ENCODE measurements around the gene MRPL34. TPM values are rescaled to one million over a fixed set of nuclear protein-coding genes. Genes with fewer than 3 reads are reported as not detected.
A peak's percentile ranks its signal among the peaks of the same experiment; 100 is the strongest.
"Not testable (repeated sequence)": the region's sequence is repeated elsewhere in the genome, so short reads cannot be mapped to it uniquely, and the experiment has no call there.

The MRPL34 gene
- total RNA-seq: 91.0 and 103 TPM in 2 replicates

DNA sequence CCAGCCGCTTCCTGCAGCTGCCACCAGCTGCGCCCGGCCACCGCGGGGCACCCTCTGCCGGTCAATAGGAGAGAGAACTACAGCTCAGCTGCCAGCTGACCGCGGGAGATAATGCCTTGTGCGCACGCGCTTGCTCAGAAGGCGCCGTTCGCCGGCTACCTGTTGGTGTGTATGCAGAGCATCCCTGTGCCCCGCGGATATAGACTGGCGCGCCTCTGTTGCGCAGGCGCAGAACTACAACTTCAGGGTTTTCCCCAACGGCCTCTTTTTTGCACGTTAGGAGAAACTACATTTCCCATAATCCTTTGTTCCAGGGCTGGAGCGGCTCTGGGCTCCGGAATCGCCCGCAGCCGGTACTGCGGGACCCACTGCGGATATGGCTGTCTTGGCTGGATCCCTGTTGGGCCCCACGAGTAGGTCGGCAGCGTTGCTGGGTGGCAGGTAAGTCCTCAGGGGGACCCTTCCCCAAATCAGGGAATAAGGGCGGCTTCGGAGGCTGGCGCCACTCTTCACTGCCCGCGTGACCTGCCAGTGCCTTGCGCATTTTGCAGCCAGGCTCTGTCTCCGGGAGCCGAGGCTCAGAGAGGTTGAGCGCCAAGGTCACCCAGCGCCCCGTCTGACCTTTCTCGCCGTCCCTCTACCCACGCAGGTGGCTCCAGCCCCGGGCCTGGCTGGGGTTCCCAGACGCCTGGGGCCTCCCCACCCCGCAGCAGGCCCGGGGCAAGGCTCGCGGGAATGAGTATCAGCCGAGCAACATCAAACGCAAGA lies at the start of gene MRPL34:
Gene MRPL34 (plus strand): TSS at position 356 of the 768 bp plus-strand sequence. CDS start 21 bp downstream, at position 377.
- DNase-seq (ENCODE audit: extremely low read depth, low read depth, low spot score): peak; percentile 87

DNA sequence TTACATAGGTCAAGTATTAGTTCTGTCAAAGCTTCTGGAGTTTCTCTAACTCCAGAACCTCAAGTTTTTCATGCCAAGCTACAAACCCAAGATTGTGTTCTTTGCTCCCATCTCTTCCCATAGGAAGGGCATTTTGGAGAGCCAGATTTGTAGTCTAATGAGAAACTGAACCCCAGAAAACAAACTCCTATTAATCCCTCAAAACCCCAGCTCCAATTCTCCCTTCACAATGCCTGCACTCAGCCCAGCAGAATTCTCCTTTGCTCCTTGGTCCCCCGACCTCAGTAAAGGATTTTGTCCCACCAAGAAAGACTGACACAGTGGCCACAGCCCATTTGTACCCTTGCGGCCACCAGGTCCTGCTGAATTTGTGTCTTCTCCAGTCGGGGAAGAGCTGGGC lies 49.5 kb upstream of the MRPL34 start:
- no peak for DNase-seq (ENCODE audit: extremely low read depth, low read depth, low spot score)

DNA sequence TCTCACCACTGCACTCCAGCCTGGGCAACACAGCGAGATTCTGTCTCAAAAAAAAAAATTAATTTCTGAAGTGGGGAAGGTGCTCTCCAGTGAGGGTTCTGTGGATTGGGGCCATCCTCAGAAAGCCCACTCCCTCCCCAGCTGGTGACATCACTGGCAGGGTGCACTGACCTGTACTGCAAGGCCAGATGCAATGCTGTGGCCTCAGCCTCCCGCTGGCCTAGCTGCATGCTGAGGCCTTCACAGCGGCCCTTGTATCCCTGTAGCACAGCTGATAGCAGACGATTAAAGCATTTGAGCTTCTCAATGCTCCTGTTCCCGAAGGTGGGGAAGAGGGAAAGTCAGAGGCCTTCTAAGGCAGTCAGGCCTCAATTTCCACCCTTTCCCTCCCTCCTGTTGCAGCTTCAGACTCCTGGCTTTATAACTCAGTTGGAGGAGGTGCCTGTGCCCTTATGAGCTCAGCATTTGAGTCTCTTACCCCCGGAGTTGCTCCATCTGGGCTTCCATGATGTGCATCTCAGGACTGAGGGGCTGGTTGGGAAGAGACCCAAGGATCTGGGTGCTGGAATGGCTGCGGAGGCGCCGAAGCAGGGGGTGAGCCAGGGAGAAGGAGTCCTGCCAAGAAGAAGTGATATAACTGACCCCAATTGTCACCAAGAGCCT lies 46.4 kb upstream of the MRPL34 start:
- DNase-seq (ENCODE audit: extremely low read depth, low read depth, low spot score): no peak

DNA sequence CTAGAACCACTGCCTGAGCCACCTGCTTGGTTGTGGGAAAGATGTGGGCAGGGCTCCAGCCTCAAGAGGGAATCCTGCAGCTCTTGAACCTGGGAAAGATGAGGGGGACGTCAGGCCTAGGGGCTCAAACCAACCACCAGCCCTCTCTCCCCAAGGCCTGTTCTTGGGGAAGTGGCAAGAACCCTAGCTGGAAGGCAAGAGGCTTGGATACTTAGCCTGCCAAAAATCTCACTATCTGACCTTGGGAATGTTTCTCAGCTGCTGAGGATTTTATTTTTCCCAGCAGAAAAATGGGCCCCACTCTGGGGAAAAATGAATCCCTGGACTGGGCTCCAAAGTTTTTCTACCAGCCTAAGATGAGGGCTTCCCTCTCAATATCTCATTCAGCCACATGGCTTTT lies 45.7 kb upstream of the MRPL34 start:
- DNase-seq (ENCODE audit: extremely low read depth, low read depth, low spot score): no peak

DNA sequence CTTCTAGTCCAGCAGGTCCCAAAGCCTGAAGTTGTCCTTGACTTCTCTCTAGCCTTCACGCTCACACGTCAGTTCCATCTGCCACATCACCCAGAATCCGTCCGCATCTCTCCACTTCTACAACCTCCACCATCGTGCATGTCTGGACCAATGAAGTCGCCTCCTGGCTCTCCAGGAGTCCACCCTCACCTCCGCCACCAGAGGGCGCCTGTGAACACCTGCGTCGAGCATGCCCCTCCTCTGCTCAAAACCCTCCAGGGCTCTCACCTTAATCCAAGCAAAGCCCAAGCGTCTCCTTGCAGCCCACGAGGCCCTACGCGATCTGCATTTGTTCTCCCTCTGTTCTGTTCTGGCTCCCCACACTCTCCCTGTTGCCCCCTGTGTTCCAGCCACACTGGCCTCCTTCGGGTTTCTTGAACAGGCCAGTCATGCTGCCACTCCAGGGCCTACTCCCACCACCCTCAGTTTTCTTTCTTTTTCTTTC lies 44.8 kb upstream of the MRPL34 start:
- no peak for DNase-seq (ENCODE audit: extremely low read depth, low read depth, low spot score)

DNA sequence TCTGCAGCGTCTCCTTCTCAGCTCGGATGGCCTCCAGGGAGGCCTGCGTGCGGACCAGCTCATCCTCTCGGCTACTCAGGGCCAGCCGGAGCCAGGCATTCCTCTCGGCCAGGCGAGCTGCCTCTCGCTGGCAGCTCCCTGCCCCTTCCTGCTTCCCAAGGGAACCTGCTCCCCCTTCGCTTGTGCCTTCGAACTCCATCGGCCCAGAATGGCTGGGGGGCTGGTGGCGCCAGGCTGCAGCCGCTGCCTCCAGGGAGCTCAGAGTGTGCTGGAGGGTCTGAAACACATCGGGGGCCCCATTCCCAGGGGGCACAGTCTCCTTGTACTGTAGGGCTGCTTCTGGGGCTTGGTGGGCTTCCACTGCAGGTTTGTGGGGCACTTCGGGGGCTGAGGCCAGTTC lies 43.1 kb upstream of the MRPL34 start:
- DNase-seq (ENCODE audit: extremely low read depth, low read depth, low spot score): no peak

DNA sequence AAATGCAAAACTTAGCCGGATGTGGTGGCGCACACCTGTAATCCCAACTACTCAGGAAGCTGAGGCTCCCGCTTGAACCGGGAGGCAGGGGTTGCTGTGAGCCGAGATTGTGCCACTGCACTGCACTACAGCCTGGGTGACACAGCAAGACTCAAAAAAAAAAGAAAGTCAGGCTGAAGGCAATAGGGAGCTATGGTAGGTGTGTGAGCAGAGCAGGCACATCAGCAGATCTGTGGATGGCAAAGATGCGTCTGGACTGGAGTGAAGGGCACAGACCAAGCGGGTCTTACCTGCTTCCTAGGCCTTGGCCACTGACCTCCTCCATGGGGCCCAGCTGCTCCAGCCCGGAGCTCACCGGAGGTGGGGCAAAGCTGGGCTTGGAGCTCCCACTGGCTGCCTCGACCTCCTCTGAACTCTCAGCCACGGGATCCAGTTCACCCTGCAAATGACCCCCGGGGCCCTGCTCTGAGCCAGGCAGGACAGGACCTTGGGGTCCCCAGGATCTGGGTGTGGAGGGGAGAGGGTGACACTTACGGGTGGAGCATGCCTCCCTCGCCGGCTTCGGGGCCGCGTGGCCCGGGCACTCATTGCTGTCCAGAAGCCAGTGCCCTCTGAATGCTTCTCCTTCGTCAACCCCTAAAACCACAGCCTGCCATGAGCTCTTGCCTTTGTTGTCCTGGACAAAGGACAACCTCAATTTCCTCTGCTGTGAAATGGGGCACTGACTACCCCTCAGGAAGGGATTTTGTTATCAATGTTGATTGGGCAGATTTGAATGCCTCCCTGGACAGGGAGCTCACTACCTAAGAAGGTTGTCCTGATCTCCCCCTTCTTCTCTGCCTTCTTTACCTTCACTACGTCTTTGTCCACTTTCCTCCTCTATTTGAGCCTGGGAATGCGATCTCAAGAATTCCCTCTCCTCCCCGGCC lies 41.7 kb upstream of the MRPL34 start:
- DNase-seq (ENCODE audit: extremely low read depth, low read depth, low spot score): no peak

DNA sequence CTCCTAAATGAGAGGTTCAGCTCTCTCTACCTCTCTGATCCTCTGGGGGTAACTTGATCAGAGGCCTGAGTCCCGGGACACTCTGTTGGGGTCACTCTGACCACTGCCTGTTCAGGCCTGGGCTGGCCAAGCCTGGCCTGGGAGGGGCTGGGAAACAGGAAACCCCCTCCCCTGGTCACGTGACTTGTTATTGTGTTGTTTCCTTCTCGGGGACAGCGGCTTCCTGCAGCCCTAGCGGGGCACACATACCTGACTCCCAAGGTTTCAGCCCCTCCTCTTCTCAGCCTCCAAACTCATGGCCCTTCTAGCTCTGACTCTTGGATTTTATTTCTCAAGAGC lies 41.1 kb upstream of the MRPL34 start, which contains the start of gene USHBP1:
Gene USHBP1 (minus strand): TSS at position 105 of the 339 bp plus-strand sequence. CDS start 446 bp downstream, outside the sequence.
- DNase-seq (ENCODE audit: extremely low read depth, low read depth, low spot score): no peak

DNA sequence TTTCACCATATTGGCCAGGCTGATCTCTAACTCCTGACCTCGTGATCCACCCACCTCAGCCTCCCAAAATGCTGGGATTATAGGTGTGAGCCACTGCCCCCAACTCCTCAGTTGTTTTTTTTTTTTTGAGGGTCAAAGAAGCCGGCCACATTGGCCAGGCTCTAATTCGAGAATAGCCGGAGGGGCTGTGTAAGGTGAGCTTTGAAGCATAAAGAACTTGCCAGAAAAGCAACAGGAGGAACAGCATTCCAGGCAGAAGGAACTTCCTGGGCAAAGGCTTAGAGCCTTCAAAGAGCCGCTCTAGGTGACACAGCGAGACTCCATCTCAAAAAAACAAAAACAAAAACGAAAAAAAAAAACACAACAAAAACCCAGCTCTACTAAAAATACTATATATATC lies 39.6 kb upstream of the MRPL34 start:
- DNase-seq (ENCODE audit: extremely low read depth, low read depth, low spot score): no peak

DNA sequence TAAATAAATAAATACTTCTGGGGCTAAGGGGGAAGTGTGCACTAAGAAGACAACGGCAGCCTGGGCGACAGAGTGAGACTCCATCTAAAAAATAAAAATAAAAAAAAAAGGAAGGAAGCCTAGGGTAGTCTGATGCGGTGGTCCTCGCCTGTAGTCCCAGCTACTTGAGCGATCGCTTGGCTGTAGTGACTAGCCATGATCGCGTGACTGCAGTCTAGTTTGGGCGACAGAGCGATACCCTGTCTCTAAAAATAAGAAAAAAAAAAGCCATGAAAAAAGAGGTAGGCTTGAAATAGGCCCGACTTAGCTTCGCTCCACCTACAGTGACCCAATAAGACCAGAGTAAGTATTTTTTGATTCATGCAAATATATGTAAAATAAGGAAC lies 39.1 kb upstream of the MRPL34 start:
- no peak for DNase-seq (ENCODE audit: extremely low read depth, low read depth, low spot score)

DNA sequence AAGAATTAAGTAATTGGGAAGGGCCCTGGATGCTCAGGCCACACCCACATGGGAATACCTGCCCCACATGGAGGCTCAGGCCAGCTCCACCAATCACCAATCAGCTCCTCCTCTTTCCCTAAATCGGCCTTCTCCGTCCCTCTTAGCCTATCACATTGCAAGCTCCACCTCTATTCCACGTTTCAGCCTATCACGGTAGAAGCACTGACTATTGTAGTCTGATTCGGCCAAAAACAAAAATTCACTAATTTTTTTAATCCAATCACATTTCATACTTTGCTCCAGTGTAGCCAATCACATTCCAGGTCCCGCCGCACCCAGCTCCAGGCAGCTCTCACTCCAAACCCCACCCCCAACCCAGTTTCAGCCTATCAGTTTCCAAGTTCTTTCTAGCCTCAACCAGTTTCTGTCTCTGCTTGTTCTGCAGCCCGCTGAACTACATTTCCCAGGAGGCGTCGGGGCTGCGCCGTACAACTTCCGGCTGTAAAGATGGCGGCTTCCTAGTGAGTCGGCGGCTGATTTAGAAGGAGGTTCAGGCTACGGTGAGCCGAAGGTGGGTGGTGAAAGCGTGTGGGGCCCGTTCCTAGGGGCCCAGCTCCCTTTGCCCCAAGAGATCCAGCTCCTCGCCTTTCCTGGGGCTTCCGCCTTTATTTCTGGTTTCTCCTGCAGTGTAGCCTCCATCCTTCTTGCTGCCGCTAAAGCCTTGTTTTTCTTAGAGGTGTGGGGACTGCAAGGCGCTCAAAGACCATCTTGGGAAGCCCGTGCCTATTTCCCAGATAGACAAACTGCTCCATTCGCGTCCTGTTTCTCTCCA lies 38.5 kb upstream of the MRPL34 start, which contains the start of gene BABAM1:
Gene BABAM1 (plus strand): TSS at position 469 of the 814 bp plus-strand sequence. CDS start 1,364 bp downstream, outside the sequence.
- peak; percentile 99 for DNase-seq (ENCODE audit: extremely low read depth, low read depth, low spot score)

DNA sequence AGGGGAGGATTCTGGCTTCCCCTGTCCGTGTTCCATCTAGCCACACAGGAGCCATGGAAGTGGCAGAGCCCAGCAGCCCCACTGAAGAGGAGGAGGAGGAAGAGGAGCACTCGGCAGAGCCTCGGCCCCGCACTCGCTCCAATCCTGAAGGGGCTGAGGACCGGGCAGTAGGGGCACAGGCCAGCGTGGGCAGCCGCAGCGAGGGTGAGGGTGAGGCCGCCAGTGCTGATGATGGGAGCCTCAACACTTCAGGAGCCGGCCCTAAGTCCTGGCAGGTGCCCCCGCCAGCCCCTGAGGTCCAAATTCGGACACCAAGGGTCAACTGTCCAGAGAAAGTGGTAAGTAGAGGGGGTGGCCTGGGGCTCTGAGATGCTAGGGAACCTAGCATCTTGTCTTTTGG lies 36.9 kb upstream of the MRPL34 start:
- no peak for DNase-seq (ENCODE audit: extremely low read depth, low read depth, low spot score)

DNA sequence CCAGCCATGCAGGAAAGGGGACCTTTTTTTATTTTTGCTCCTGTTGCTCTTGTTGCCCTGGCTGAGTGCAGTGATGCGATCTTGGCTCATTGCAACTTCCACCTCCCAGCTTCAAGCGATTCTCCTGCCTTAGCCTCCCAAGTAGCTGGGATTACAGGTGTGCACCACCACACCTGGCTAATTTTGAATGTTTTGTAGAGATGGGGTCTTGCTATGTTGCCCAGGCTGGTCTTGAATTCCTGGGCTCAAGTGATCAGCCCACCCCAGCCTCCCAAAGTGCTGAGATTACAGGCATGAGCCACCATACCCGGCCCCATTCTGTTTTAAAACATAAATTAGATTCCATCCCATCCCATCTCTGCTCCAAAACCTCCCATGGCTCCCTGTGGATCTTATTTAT lies 30.8 kb upstream of the MRPL34 start:
- not testable (repeated sequence) for DNase-seq (ENCODE audit: extremely low read depth, low read depth, low spot score)

DNA sequence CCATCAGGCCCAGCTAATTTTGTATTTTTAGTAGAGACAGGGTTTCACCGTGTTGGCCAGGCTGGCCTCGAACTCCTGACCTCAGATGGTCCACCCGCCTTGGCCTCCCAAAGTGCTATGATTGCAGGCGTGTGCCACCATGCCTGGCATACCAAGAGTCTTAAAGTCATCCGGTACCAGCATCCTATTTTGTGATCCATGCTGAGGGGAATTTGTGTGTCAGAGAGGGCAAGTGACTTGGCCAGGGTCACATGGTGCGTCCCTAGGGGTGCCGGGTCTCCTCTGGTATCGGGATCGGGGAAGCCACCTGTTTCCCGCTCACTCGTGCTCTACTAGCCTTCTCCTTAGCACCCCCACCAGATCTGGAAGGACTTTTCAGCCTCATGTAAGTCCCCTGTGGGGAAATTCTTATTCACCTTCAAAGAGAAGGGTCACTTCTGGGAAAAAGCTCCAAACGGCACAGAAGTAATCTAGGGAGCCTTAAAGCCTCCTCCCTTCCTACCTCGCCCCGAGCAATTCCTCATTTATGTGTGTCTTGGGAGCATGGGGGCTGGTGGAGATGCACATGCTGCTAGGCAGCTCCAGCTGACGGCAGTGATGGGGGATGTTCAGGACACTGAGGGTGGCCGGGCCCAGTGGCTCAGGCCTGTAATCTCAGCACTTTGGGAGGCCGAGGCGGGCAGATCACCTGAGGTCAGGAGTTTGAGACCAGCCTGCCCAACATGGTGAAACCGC lies 30.1 kb upstream of the MRPL34 start:
- DNase-seq (ENCODE audit: extremely low read depth, low read depth, low spot score): no peak

DNA sequence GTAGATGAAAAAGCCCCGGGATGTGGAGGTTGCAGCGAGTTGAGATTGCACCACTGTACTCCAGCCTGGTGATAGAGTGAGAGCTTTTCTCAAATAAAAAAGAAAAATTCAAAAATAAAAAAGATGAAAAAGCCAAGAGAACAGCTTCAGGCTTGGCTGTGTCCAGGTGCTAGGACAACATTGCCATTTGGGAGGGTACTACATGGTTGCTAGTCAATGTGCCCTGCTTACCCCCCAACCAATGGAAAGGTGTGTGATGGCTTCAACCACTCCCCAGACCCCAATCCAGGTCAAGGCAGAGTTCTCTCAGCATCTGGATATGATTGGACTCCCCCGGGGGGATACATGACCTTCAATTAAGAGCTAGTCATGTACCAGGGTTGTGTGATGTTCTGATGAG lies 26.2 kb upstream of the MRPL34 start:
- DNase-seq (ENCODE audit: extremely low read depth, low read depth, low spot score): no peak

DNA sequence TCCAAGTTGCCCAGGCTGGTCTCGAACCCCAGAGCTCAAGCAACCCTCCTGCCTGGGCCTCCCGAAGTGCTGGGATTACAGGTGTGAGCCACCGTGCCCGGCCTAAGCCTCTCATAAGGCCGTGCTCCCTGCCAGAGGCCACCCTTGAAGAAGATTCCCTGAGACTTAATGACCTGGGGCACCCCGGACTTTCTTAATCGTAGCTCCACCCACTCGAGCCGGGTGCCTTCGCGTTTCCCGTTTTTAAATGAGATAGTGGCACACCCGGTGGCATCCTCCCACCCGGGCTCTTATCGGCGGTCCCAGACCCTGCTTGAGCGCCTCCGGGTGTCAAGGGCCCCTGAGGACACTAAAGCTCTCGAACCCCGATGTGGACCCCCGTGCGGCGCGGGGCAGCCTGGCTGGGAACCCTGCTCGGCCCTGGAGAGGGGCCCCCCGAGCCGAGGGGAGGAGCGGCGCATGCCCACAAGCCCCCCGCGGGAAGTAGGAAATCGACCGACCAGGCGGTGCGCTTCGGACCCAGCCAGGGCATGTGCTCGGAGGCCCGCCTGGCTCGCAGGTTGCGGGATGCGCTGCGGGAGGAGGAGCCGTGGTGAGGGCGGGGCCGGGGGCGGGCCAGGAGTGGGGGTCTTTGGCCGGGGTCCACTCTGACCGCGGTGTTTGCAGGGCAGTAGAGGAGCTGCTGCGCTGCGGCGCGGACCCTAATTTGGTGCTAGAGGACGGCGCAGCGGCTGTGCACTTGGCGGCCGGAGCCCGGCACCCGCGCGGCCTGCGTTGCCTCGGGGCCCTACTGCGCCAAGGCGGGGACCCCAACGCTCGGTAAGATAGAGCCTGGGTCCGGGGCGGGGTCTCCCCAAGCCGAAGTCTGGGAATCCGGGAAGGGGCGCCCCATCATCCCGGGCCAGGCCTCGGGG lies 24.0 kb upstream of the MRPL34 start, which contains the start of gene ANKLE1:
Gene ANKLE1 (plus strand): TSS at position 511 of the 914 bp plus-strand sequence. CDS start 20 bp downstream, at position 531.
- no peak for DNase-seq (ENCODE audit: extremely low read depth, low read depth, low spot score)

DNA sequence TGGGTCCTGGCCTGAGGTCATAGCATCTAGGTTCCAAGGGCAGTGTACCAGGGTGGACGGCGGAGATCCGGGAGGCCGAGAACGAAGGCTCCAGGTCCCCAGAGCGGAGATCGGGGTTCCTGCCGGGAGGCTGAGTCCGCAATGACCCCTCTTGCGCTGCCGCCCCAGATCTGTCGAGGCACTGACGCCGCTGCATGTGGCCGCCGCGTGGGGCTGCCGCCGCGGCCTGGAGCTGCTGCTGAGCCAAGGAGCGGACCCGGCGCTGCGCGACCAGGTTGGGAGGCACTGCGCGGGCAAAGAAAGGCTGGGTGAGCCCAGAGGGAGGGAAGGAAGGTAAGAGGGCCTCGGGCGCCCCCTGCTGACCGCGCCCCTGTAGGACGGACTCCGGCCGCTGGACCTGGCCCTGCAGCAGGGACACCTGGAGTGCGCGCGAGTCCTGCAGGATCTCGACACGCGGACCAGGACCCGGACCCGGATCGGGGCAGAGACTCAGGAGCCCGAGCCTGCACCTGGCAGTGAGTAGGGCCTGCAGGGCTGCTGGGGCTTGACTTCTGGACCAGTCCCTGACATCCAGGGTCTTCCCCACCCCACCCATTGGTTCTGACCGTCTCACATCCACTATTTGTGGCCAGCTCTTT lies 23.1 kb upstream of the MRPL34 start:
- no peak for DNase-seq (ENCODE audit: extremely low read depth, low read depth, low spot score)

DNA sequence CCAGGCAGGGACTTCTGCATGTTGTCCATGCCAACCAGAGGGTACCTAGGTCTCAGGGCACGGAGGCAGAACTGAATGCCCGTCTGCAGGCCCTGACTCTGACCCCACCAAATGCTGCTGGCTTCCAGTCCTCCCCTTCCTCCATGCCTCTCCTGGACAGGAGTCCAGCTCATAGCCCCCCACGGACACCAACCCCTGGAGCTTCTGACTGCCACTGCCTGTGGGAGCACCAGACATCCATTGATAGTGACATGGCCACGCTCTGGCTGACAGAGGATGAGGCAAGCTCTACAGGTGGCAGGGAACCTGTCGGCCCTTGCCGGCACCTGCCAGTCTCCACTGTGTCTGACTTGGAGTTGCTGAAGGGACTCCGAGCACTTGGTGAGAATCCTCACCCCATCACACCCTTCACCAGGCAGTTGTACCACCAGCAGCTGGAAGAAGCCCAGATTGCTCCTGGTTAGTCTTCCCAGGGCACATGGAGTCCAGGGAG lies 22.1 kb upstream of the MRPL34 start:
- no peak for DNase-seq (ENCODE audit: extremely low read depth, low read depth, low spot score)
